ENCODE measurements around the gene KLHL26.

DNA sequence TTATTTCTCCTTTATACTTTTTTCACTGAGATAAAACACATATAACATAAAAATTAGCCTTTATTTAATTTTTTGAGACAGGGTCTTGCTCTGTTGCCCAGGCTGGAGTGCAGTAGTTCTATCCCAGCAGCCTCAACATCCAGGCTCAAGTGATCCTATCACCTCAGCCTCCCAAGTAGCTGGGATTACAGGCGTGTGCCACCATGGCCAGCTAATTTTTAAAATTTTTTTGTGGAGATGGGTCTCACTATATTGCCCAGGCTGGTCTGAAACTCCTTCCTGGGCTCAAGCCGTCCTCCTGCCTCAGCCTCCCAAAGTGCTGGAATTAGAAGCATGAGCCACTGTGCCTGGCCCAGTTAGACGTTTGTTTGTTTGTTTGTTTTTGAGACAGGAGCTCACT, 75.1 kb downstream of the KLHL26 start:
- TF ChIP-seq, protein P1, sequence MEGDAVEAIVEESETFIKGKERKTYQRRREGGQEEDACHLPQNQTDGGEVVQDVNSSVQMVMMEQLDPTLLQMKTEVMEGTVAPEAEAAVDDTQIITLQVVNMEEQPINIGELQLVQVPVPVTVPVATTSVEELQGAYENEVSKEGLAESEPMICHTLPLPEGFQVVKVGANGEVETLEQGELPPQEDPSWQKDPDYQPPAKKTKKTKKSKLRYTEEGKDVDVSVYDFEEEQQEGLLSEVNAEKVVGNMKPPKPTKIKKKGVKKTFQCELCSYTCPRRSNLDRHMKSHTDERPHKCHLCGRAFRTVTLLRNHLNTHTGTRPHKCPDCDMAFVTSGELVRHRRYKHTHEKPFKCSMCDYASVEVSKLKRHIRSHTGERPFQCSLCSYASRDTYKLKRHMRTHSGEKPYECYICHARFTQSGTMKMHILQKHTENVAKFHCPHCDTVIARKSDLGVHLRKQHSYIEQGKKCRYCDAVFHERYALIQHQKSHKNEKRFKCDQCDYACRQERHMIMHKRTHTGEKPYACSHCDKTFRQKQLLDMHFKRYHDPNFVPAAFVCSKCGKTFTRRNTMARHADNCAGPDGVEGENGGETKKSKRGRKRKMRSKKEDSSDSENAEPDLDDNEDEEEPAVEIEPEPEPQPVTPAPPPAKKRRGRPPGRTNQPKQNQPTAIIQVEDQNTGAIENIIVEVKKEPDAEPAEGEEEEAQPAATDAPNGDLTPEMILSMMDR (IDR thresholded peaks at IDR 0.05; ENCODE audit: insufficient read depth, low read length, poor library complexity, severe bottlenecking) = no peak
- TF ChIP-seq EZH2phosphoT487 (conservative IDR thresholded peaks at IDR 0.05; ENCODE audit: low read length) = no peak

Data from SU-DHL-6 (cell line).